Peyer's patch (tissue), 4 donors: ENCODE measurements around the gene GAMT.

Experiments
- CTCF ChIP-seq, 6 experiments: fragments of 450-650 bp in 4 of 6; fragments of 200-600 bp in 2 of 6; sonication (generic) in 1 of 6; IDR thresholded peaks; one replicate each; pipeline ENCODE4 v1.5.1; 2017 to 2019; ENCODE audit warnings: antibody characterized with exemption in 6 of 6, mild to moderate bottlenecking in 3 of 6, moderate library complexity in 1 of 6
- POLR2A ChIP-seq, 2 donors: fragments of 450-650 bp; IDR thresholded peaks; one replicate each; pipeline ENCODE4 v1.5.1; 2017; ENCODE audit warnings: antibody characterized with exemption in 2 of 2, mild to moderate bottlenecking in 2 of 2, moderate library complexity in 2 of 2

GRCh38 chr19:1387684-1388636 lies 13.4 kb downstream of the GAMT start:
- TF ChIP-seq CTCF (IDR thresholded peaks at IDR 0.05) (no peak), POLR2A (IDR thresholded peaks at IDR 0.05) (no peak)
